D721Med (cell line): ENCODE data around the gene ARHGAP27.
"Not testable (repeated sequence)": the region's sequence is repeated elsewhere in the genome, so short reads cannot be mapped to it uniquely, and the experiment has no call there.

Experiments
- DNase-seq: peaks from one replicate; pipeline ENCODE4 v3.0.0; 2011; ENCODE audit warnings: low spot score; ENCODE audit not compliant: insufficient read length
- FAIRE-seq: peaks from 2 replicates; lab custom pipeline; 2011; peaks lifted over from hg19 to GRCh38; lab: Jason Lieb, UNC
- CTCF ChIP-seq: IDR thresholded peaks from 2 replicates; pipeline ENCODE4 v1.5.1; 2012; ENCODE audit warnings: mild to moderate bottlenecking, control low read depth; ENCODE audit not compliant: insufficient read depth; ENCODE audit errors: missing control alignments

ARHGAP27 gene

GRCh38 chr17:45441526-45442310 is 9.0 kb upstream of the ARHGAP27 start:
- TF ChIP-seq CTCF = no peak
- no peak for FAIRE-seq
- no peak for DNase-seq

- not testable (repeated sequence) for DNase-seq
Measured at GRCh38 chr17:45440839-45441515, 8.3 kb upstream of the ARHGAP27 start.

GRCh38 chr17:45440161-45440778 is 7.6 kb upstream of the ARHGAP27 start:
- FAIRE-seq = no peak
- TF ChIP-seq CTCF = no peak
- no peak for DNase-seq

More at GRCh38 chr17:45440839-45441515, 8.3 kb upstream of the ARHGAP27 start:
- not testable (repeated sequence) for FAIRE-seq

GRCh38 chr17:45438931-45439610 is 6.4 kb upstream of the ARHGAP27 start:
- FAIRE-seq (no peak), DNase-seq (no peak)
- no peak for TF ChIP-seq CTCF

- FAIRE-seq (no peak), DNase-seq (no peak)
- no peak for TF ChIP-seq CTCF
Measured at GRCh38 chr17:45437465-45438283, 5.0 kb upstream of the ARHGAP27 start.

- TF ChIP-seq CTCF = no peak
- FAIRE-seq = no peak
- DNase-seq = no peak
Measured at GRCh38 chr17:45436625-45437464, 4.2 kb upstream of the ARHGAP27 start.
